NK-92 (cell line): ENCODE measurements around the gene ATP11A.

Experiments used
- DNase-seq: peaks from one replicate; lab custom pipeline; 2025; ENCODE audit not compliant: unreplicated experiment; lab: John Stamatoyannopoulos, UW

ATP11A gene

GRCh38 chr13:112690283-112690929 lies 568 bp downstream of the ATP11A start:
- no peak for DNase-seq

GRCh38 chr13:112692104-112692503 lies 2.3 kb downstream of the ATP11A start:
- no peak for DNase-seq

GRCh38 chr13:112692586-112692985 lies 2.7 kb downstream of the ATP11A start:
- no peak for DNase-seq

- no peak for DNase-seq
Measured at GRCh38 chr13:112693831-112694497, 4.1 kb downstream of the ATP11A start.

GRCh38 chr13:112695121-112695520 lies 5.3 kb downstream of the ATP11A start:
- no peak for DNase-seq

- DNase-seq: no peak
Measured at GRCh38 chr13:112696001-112696868, 6.4 kb downstream of the ATP11A start.

- no peak for DNase-seq
Measured at GRCh38 chr13:112696869-112697465, 7.1 kb downstream of the ATP11A start.

GRCh38 chr13:112697756-112698655 lies 8.2 kb downstream of the ATP11A start:
- DNase-seq: no peak

GRCh38 chr13:112699322-112699918 lies 9.6 kb downstream of the ATP11A start:
- no peak for DNase-seq

GRCh38 chr13:112700291-112701060 lies 10.6 kb downstream of the ATP11A start:
- DNase-seq: no peak

GRCh38 chr13:112702341-112702985 lies 12.6 kb downstream of the ATP11A start:
- DNase-seq: no peak

GRCh38 chr13:112702986-112703379 lies 13.1 kb downstream of the ATP11A start:
- DNase-seq: no peak

GRCh38 chr13:112703449-112704284 lies 13.8 kb downstream of the ATP11A start:
- DNase-seq: no peak

- DNase-seq: no peak
Measured at GRCh38 chr13:112704308-112705145, 14.7 kb downstream of the ATP11A start.

GRCh38 chr13:112705286-112705685 lies 15.4 kb downstream of the ATP11A start:
- DNase-seq: no peak

- no peak for DNase-seq
Measured at GRCh38 chr13:112706171-112706570, 16.3 kb downstream of the ATP11A start.
